Keratinocyte (primary cell): ENCODE measurements around the gene PLXNB3. TPM values are rescaled to one million over a fixed set of nuclear protein-coding genes. Genes with fewer than 3 reads are reported as not detected.

ENCODE experiments used
- DNase-seq: peaks from one replicate; pipeline ENCODE4 v3.0.0-alpha.2; 2011; ENCODE audit warnings: low read depth, missing footprints, low spot score
- FAIRE-seq: peaks from 2 replicates; lab custom pipeline; 2011; peaks lifted over from hg19 to GRCh38; lab: Jason Lieb, UNC
- H2AFZ ChIP-seq: 2 replicates; pipeline ENCODE4 v1.6.0; 2012; ENCODE audit warnings: low read length, control low read depth, inconsistent platforms; ENCODE audit not compliant: control insufficient read depth
- H3K27ac ChIP-seq: 2 replicates; pipeline ENCODE4 v1.5.1; 2011; ENCODE audit warnings: low read length; ENCODE audit not compliant: control insufficient read depth, insufficient read depth
- H3K27me3 ChIP-seq: 3 replicates; pipeline ENCODE4 v1.6.0; 2011; ENCODE audit warnings: low read length; ENCODE audit not compliant: control insufficient read depth, insufficient read depth; ENCODE audit errors: extremely low read depth
- H3K36me3 ChIP-seq, 2 experiments: 2 replicates in 1 of 2; 3 replicates in 1 of 2; pipeline ENCODE4 v1.5.1; 2011; ENCODE audit warnings: low read length in 2 of 2, mild to moderate bottlenecking in 1 of 2; ENCODE audit not compliant: control insufficient read depth in 2 of 2, insufficient read depth in 2 of 2; ENCODE audit errors: extremely low read depth in 1 of 2
- H3K4me1 ChIP-seq: 3 replicates; pipeline ENCODE4 v1.5.1; 2011; ENCODE audit warnings: low read length; ENCODE audit not compliant: control insufficient read depth, insufficient read depth; ENCODE audit errors: extremely low read depth
- H3K4me2 ChIP-seq: 3 replicates; pipeline ENCODE4 v1.6.0; 2011; ENCODE audit warnings: low read depth, low read length; ENCODE audit not compliant: control insufficient read depth, insufficient read depth; ENCODE audit errors: extremely low read depth
- H3K4me3 ChIP-seq, 3 experiments: fragments of 200-600 bp in 1 of 3; sonication (generic) in 1 of 3; 2 replicates in 2 of 3; 3 replicates in 1 of 3; pipeline ENCODE4 v1.5.1; 2011 to 2016; ENCODE audit warnings: low read length in 3 of 3, mild to moderate bottlenecking in 3 of 3, control low read depth in 2 of 3, inconsistent platforms in 1 of 3, low read depth in 1 of 3, mixed read lengths in 1 of 3, mixed run types in 1 of 3, moderate library complexity in 1 of 3; ENCODE audit not compliant: control insufficient read depth in 2 of 3, insufficient read depth in 2 of 3; ENCODE audit errors: extremely low read depth in 1 of 3
- H3K79me2 ChIP-seq: 2 replicates; pipeline ENCODE4 v1.6.0; 2012; ENCODE audit warnings: low read length; ENCODE audit not compliant: control insufficient read depth, insufficient read depth
- H3K9ac ChIP-seq: 3 replicates; pipeline ENCODE4 v1.6.0; 2011; ENCODE audit warnings: low read length; ENCODE audit not compliant: control insufficient read depth, insufficient read depth; ENCODE audit errors: extremely low read depth
- H3K9me1 ChIP-seq: 3 replicates; pipeline ENCODE4 v1.6.0; 2011; ENCODE audit warnings: low read length; ENCODE audit not compliant: control insufficient read depth, insufficient read depth; ENCODE audit errors: extremely low read depth
- H3K9me3 ChIP-seq: 2 replicates; pipeline ENCODE4 v1.5.1; 2012; ENCODE audit warnings: low read depth, low read length; ENCODE audit not compliant: control insufficient read depth
- H4K20me1 ChIP-seq: 3 replicates; pipeline ENCODE4 v1.6.0; 2011; ENCODE audit warnings: low read length; ENCODE audit not compliant: control insufficient read depth, insufficient read depth; ENCODE audit errors: extremely low read depth
- CTCF ChIP-seq, 3 experiments: IDR thresholded peaks in 1 of 3; conservative IDR thresholded peaks in 1 of 3; optimal IDR thresholded peaks in 1 of 3; 2 replicates in 2 of 3; 3 replicates in 1 of 3; pipeline versions ENCODE3 to v1.5.1; 2011; ENCODE audit warnings: low read length in 3 of 3, mild to moderate bottlenecking in 3 of 3, moderate library complexity in 2 of 3, control low read depth in 1 of 3, inconsistent platforms in 1 of 3; ENCODE audit not compliant: insufficient read depth in 2 of 3; ENCODE audit errors: extremely low read depth in 1 of 3
- EZH2 ChIP-seq: IDR thresholded peaks from one replicate; pipeline ENCODE4 v1.6.1; 2012; ENCODE audit warnings: inconsistent platforms, mild to moderate bottlenecking, low read length, moderate library complexity
- dilution Hi-C: fragments of 300-500 bp; cut with MboI; formaldehyde crosslinking; loops from one replicate; pipeline ENCODE4 v1.7.0; 2020; ENCODE audit warnings: low sequenced_read_pairs; ENCODE audit not compliant: extremely low pct_ligation_motif_present
- polyA plus RNA-seq, 5 experiments: library from polyadenylated mRNA; depleted of rRNA in 3 of 5; stranded (reverse) in 3 of 5; stranded (forward) in 1 of 5; unstranded in 1 of 5; fragments of >200 nt; gene quantifications; 1 replicate in 1 of 5; 2 replicates in 3 of 5; 3 replicates in 1 of 5; pipeline versions ENCODE4 v1.2.1 to v1.2.3, GENCODE V29; 2011 to 2012; ENCODE audit warnings: missing spikeins in 2 of 5, low read depth in 1 of 5, low replicate concordance in 1 of 5

PLXNB3 gene
- polyA plus RNA-seq, 1 donor (not counting 4 experiments of a cell fraction or from before 2014, with no cell fraction given), result 7.2 TPM

- Histone ChIP-seq H3K9me1 (no peaks in the 10 kb centered on the region), H3K9ac (no peak overlapping the region), H4K20me1 (no peaks in the 10 kb centered on the region), H3K27ac (no peak overlapping the region), H3K36me3 (peaks cover 0 to 4% of the 10 kb centered on the region in 2 experiments), H3K4me1 (peaks cover 7% of the 10 kb centered on the region), H3K9me3 (no peaks in the 10 kb centered on the region), H3K4me3 (no peak overlapping the region), H3K79me2 (no peaks in the 10 kb centered on the region), H3K27me3 (no peaks in the 10 kb centered on the region), H2AFZ (no peak overlapping the region), H3K4me2 (no peak overlapping the region)
- dilution Hi-C loops, result no loop called here
- TF ChIP-seq CTCF (optimal IDR thresholded peaks at IDR 0.05 in 1 of 3, IDR thresholded peaks at IDR 0.05 in 1 of 3, conservative IDR thresholded peaks at IDR 0.05 in 1 of 3; ENCODE audit: extremely low read depth in 1 of 3, insufficient read depth in 2 of 3, low read length in 3 of 3) (no peak), EZH2 (no peak)
- DNase-seq (no peak), FAIRE-seq (no peak)
Observed at GRCh38 chrX:153777261-153778090, 13.4 kb downstream of the PLXNB3 start.

GRCh38 chrX:153778181-153778580, 14.1 kb downstream of the PLXNB3 start:
- Histone ChIP-seq H3K4me1 (peaks cover 7% of the 10 kb centered on the region), H3K9me3 (no peaks in the 10 kb centered on the region), H4K20me1 (no peaks in the 10 kb centered on the region), H3K9me1 (no peaks in the 10 kb centered on the region), H2AFZ (no peak overlapping the region), H3K9ac (no peak overlapping the region), H3K4me3 (no peak overlapping the region), H3K27ac (no peak overlapping the region), H3K4me2 (no peak overlapping the region), H3K79me2 (no peaks in the 10 kb centered on the region), H3K27me3 (no peaks in the 10 kb centered on the region), H3K36me3 (peaks cover 0 to 4% of the 10 kb centered on the region in 2 experiments)
- dilution Hi-C loops, result no loop called here
- no peak for TF ChIP-seq CTCF (optimal IDR thresholded peaks at IDR 0.05 in 1 of 3, IDR thresholded peaks at IDR 0.05 in 1 of 3, conservative IDR thresholded peaks at IDR 0.05 in 1 of 3; ENCODE audit: extremely low read depth in 1 of 3, insufficient read depth in 2 of 3, low read length in 3 of 3)
- TF ChIP-seq EZH2, result no peak
- FAIRE-seq, result no peak
- no peak for DNase-seq
